Skeletal muscle satellite cell (primary cell): ENCODE measurements around the gene CALHM5.
A peak's percentile ranks its signal among the peaks of the same experiment; 100 is the strongest.
"Not testable (repeated sequence)": the region's sequence is repeated elsewhere in the genome, so short reads cannot be mapped to it uniquely, and the experiment has no call there.

ENCODE experiments used
- H3K27me3 ChIP-seq: 2 replicates; pipeline ENCODE4 v1.7.0; 2013; ENCODE audit warnings: low read length; ENCODE audit not compliant: control insufficient read depth, insufficient read depth
- H3K36me3 ChIP-seq: 2 replicates; pipeline ENCODE4 v1.7.0; 2013; ENCODE audit warnings: mild to moderate bottlenecking, control low read depth, low read length; ENCODE audit not compliant: insufficient read depth
- H3K4me1 ChIP-seq: 2 replicates; pipeline ENCODE4 v1.7.0; 2013; ENCODE audit warnings: low read length; ENCODE audit not compliant: control insufficient read depth, insufficient read depth
- H3K4me2 ChIP-seq: 2 replicates; pipeline ENCODE4 v1.7.0; 2013; ENCODE audit warnings: mild to moderate bottlenecking, low read length
- H3K4me3 ChIP-seq: 2 replicates; pipeline ENCODE4 v1.7.0; 2013; ENCODE audit warnings: low read length
- H3K9ac ChIP-seq: 2 replicates; pipeline ENCODE4 v1.7.0; 2013; ENCODE audit warnings: mild to moderate bottlenecking, low read depth, low read length, moderate library complexity
- H3K9me3 ChIP-seq: replicated peaks from 2 replicates; pipeline ENCODE4 v1.7.0; 2013; ENCODE audit warnings: mild to moderate bottlenecking, control low read depth, low read length

Gene CALHM5

DNA sequence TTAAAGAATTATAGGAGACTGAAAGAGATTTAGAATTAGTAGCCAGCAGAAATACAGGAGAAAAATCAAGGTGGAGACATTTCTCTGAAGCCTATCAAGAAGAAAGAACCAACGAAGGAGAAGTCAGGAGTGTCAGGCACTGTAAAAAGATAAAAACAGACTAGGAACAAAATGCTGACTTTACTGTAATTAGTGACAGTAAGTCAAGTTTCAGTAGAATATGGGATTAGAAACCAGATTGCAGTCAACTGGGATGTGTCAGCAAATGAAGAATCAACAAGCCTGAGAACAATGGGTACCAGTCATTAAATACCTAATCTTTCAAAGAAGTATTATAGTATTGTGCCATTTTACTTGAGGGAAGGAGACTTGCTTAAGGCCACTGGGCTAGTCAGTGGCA is 28.7 kb upstream of the CALHM5 start:
- Histone ChIP-seq H3K4me3 (no peak overlapping the region), H3K36me3 (no peaks in the 10 kb centered on the region), H3K4me2 (no peak overlapping the region), H3K27me3 (peaks cover 4% of the 10 kb centered on the region), H3K9ac (no peak overlapping the region), H3K4me1 (no peaks in the 10 kb centered on the region), H3K9me3 (no peaks in the 10 kb centered on the region)

DNA sequence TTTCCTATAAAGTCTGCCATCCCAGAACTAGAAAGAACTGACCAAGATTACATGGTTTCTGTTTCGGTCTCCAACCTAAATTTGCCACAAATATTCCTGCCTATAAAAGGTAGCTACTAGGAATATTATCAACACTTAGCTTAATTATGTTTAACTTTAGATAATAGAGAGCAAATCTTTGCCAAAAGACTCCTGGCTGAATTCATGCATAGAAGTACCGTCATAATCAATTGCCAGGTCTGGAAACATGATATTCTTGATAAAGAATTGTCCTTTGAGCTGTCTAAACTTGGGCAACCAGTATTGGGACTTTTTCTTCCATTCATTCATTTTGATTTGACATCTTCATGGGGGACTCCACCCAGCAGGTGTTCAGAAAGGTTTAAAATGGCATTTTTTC is 27.8 kb upstream of the CALHM5 start:
- Histone ChIP-seq H3K4me1 (no peaks in the 10 kb centered on the region), H3K4me2 (no peak overlapping the region), H3K4me3 (no peak overlapping the region), H3K36me3 (no peaks in the 10 kb centered on the region), H3K27me3 (peaks cover 4% of the 10 kb centered on the region), H3K9me3 (no peaks in the 10 kb centered on the region), H3K9ac (no peak overlapping the region)

DNA sequence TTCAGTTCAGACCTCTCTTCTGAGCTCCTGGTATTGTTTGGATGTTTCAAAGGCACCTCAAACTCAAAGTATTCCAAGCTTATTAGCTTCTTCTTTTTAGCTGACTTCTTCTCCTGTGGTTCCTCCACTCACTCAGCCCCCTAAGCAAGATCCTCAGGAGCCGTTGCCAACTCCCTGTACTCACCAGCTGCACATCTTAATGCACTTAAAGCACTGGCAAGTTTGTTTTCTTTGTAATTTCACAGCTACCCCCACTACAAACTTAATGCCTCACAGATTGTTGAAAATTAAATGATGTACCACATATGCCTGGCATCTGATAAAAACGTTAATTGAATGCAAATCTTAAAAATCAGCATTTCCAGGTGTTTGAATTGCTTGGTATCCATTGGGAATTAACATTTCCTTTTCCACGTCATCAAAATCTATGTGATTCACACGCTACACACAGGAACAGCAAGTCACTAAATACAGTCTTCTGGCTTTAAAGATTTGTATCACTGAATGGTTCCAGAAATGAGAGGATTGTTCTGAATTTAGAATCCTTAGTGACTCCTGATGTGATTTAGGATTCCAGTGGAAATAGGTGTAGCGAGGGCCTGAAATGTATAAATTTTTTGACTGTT is 25.8 kb upstream of the CALHM5 start:
- peaks cover 4% of the 10 kb centered on the region for H3K27me3 ChIP-seq
- H3K36me3 ChIP-seq: no peaks in the 10 kb centered on the region
- H3K4me3 ChIP-seq: no peak overlapping the region
- H3K4me1 ChIP-seq: no peaks in the 10 kb centered on the region
- H3K4me2 ChIP-seq: no peak overlapping the region
- no peaks in the 10 kb centered on the region for H3K9me3 ChIP-seq
- H3K9ac ChIP-seq: no peak overlapping the region

DNA sequence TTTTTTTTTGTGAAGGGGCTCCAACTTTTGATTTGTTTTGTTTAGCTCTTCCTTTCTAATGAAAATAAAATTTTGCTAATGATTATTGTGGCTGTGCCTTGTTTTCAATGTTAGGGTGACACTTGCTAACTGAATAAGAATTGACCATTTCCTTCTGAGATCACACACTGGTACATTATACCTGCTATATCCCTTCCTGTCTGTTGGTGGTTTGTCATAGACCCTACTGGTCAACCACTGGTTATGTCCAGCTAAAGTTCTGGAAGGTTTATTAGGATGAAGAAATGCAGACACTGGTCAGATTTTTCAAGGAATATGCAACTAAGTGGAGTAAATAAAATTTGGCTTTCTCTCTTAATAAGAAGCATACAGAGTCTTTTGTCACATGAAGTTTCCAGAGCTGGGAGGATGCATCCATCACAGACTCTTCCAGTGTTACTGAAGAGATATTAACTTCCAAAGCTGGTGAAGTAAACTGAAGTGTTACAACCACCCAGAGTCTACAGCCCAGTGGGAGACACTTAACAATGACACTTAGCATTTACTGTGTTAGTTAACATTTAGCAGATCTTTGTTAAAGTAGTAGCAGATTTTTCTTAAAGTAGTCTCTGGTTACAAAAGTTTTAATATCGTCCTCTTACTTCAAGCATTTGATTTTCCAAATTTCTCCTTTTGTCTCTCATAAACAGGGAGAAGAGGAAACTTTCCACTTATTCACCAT is 19.7 kb upstream of the CALHM5 start:
- Histone ChIP-seq H3K4me3 (no peak overlapping the region), H3K27me3 (no peaks in the 10 kb centered on the region), H3K9ac (no peak overlapping the region), H3K9me3 (no peaks in the 10 kb centered on the region), H3K36me3 (no peaks in the 10 kb centered on the region), H3K4me2 (no peak overlapping the region), H3K4me1 (no peaks in the 10 kb centered on the region)

DNA sequence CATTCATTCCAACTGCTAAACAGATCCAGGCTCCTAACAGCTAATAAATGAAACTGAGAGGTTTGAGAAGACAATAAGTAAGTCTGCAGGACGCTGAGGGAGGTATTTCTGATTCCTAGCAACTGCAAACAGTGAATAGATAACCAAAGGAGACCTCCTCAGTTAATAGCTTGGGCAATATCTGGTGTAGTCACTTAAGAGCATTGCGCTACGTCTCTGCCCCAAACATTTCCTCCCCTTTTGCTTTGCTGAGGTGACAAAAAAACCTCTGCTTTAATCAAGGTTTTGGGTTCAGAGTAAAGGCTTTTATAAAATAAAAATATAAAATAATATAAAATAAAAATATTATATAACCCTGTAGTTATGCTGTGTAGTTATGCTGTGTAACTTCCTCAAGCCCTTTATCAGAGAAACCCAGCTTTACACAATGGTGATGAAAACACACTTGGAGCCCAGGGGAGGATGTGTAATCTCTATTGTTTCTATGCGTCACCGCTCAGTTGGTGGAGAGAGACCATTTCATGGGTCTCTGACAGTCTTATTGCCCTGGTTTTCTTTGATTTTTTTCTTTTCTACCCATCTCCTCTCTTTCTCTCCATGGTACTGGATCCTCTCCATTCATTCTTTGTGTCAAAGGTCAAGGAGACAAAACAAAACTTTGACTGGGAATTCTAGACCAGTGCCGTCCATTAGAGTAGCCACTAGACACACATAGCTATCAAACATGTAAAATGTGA is 18.9 kb upstream of the CALHM5 start:
- H3K4me2 ChIP-seq: no peak overlapping the region
- H3K4me3 ChIP-seq: no peak overlapping the region
- H3K4me1 ChIP-seq: no peaks in the 10 kb centered on the region
- H3K9ac ChIP-seq: no peak overlapping the region
- no peaks in the 10 kb centered on the region for H3K9me3 ChIP-seq
- H3K27me3 ChIP-seq: no peaks in the 10 kb centered on the region
- no peaks in the 10 kb centered on the region for H3K36me3 ChIP-seq

DNA sequence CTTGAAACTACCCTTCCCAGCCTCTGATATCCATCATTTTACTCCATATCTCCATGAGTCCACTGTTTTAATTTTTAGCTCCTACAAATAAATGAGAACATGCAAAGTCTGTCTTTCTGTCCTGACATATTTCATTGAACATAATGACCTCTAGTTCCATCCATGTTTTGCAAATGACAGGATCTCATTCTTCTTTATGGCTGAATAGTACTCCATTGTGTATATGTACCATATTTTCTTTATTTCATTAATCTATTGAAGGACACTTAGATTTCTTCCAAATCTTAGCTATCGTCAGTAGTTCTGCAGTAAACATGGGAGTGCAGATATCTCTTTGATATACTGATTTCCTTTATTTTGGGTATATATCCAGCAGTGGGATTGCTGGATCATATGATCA is 16.3 kb upstream of the CALHM5 start:
- H3K27me3 ChIP-seq, H3K4me3 ChIP-seq, H3K4me2 ChIP-seq, H3K36me3 ChIP-seq, H3K9ac ChIP-seq, H3K4me1 ChIP-seq, H3K9me3 ChIP-seq: not testable (repeated sequence)

DNA sequence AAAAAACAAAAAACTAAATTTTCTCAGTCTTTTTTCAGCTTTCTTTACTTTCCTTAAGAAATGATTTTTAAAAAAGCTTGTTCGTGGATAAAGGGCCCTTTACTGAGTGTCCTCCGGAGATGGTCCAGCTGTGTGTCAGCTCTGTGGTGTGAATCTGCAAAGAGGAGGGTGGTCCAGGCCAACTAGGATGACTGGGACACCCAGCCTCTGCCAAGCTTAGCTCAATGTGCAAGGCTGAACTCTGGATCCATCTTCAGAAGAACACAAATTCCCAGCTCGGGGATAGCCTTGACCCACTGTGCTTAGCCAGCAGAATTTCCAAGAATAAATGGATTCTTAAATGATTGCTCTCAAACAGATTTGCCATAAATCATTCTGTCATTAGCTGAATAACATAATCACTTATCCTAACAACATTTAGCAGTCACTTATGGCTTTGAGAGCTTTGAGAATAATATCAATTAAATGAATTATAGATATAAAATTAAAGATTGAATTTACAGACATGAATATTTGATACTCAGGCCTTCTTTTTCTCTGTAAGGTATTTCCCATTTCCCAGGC is 14.2 kb upstream of the CALHM5 start:
- no peak overlapping the region for H3K4me2 ChIP-seq
- H3K27me3 ChIP-seq: no peaks in the 10 kb centered on the region
- H3K4me3 ChIP-seq: no peak overlapping the region
- no peak overlapping the region for H3K9ac ChIP-seq
- H3K9me3 ChIP-seq: no peaks in the 10 kb centered on the region
- H3K36me3 ChIP-seq: no peaks in the 10 kb centered on the region
- H3K4me1 ChIP-seq: no peaks in the 10 kb centered on the region

DNA sequence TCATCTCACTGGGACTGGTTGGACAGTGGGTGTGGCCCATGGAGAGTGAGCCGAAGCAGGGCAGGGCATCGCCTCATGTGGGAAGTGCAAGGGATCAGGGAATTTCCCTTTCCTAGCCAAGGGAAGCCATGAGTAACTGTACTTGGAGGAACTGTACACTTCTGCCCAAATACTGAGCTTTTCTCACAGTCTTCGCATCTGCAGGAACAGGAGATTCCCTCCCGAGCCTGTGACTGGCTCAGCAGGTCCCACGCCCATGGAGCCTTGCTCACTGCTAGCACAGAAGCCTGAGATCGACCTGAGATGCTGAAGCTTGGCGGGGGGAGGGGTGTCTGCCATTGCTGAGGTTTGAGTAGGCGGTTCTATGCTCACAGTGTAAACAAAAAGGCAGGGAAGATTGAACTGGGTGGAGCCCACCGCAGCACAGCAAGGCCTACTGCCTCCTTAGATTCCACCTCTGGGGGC is 10.4 kb upstream of the CALHM5 start:
- no peak overlapping the region for H3K4me2 ChIP-seq

DNA sequence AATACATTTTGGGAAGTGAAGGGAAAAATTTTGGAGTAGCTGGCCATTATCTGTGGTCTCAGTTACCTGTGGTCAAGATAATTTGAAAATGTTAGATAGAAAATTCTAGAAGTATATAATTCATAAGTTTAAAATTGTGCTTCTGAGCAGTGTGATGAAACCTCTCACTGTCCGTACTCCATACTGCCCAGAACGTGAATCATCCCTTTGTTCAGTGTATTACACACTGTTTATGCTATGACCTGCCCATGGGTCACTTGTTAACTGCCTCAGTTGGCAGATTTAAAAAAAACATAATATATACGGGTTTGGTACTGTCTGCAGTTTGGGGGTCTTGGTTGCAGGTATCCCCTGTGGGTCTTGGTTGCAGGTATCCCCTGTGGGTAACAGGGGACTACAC is 4.1 kb upstream of the CALHM5 start:
- Histone ChIP-seq H3K4me2 (no peak overlapping the region), H3K36me3 (no peaks in the 10 kb centered on the region), H3K27me3 (no peaks in the 10 kb centered on the region), H3K9me3 (no peaks in the 10 kb centered on the region), H3K4me3 (no peak overlapping the region), H3K9ac (no peak overlapping the region), H3K4me1 (peaks cover 8% of the 10 kb centered on the region)

More for the DNA sequence above, 10.4 kb upstream of the CALHM5 start:
- H3K4me1 ChIP-seq: no peaks in the 10 kb centered on the region
- no peak overlapping the region for H3K9ac ChIP-seq
- no peaks in the 10 kb centered on the region for H3K36me3 ChIP-seq
- H3K9me3 ChIP-seq: no peaks in the 10 kb centered on the region
- no peak overlapping the region for H3K4me3 ChIP-seq
- H3K27me3 ChIP-seq: no peaks in the 10 kb centered on the region

DNA sequence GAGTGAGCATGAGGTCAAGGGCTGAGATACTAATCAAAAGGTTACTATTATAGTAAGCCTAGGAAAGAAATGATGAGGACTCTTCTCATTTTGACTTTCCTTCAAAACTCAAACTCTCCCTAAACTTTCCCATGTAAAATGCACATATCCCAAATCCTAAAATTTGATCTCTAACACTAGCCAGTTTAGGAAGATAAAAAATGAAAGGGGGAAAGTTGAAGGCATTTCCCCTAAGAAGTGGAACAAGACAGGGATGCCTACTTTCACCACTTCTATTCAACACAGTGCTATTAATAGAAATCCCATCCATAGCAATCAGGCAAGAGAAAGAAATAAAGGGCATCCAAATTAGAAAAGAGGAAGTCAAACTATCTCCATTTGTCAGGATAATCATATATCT is 2.9 kb upstream of the CALHM5 start:
- H3K4me2 ChIP-seq: no peak overlapping the region
- no peak overlapping the region for H3K4me3 ChIP-seq
- no peak overlapping the region for H3K9ac ChIP-seq
- H3K36me3 ChIP-seq: no peaks in the 10 kb centered on the region
- peaks cover 15% of the 10 kb centered on the region for H3K4me1 ChIP-seq
- H3K9me3 ChIP-seq: no peaks in the 10 kb centered on the region
- no peaks in the 10 kb centered on the region for H3K27me3 ChIP-seq

DNA sequence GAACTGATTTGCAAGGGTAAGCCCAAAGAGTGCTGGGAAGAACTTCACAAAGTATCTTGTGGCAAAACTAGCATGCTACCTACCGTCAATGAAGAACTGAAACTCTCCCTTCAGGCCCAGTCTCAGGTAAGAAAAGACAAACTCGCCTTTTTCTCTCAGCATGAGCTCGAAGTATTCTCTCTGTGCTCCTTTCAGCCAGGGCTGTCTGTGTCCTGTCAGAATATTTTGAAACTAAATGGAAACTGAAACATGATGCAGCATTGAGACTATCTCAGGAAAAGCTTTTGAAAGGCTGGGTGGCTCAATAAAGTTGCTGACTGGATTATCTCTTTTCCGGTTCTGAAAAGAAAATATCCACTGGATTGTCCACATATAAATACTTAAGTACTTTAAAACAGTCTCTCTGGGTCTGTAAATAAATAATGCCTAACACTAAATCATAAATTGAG is 696 bp downstream of the CALHM5 start:
- Histone ChIP-seq H3K4me3 (peak overlapping the region; percentile 69), H3K9me3 (no peaks in the 10 kb centered on the region), H3K9ac (peak overlapping the region; percentile 86), H3K27me3 (no peaks in the 10 kb centered on the region), H3K36me3 (peaks cover 9% of the 10 kb centered on the region), H3K4me2 (peak overlapping the region; percentile 84), H3K4me1 (peaks cover 20% of the 10 kb centered on the region)
